AG04449 (cell line): ENCODE measurements around the gene PYGB.

Experiments used
- CTCF ChIA-PET: fragments of 350-600 bp; formaldehyde crosslinking; extraction: SDS; loops from one replicate; lab custom pipeline; 2021; ENCODE audit warnings: antibody characterized with exemption; lab: Yijun Ruan, JAX
- POLR2A ChIA-PET: fragments of 400-600, 350-600 bp; formaldehyde crosslinking; extraction: SDS; loops from one replicate; lab custom pipeline; 2020; ENCODE audit warnings: antibody characterized with exemption, inconsistent platforms; lab: Yijun Ruan, JAX
- DNase-seq: peaks from one replicate; pipeline ENCODE4 v3.0.0-alpha.2; 2010; ENCODE audit warnings: low read depth, low spot score
- H3K4me3 ChIP-seq: 2 replicates; pipeline ENCODE4 v1.5.1; 2011; ENCODE audit warnings: low read depth, mild to moderate bottlenecking, control low read depth, low read length
- TF ChIP-seq, protein P1 (sequence below): IDR thresholded peaks from one replicate; pipeline ENCODE4 v1.5.1; 2011; ENCODE audit warnings: mild to moderate bottlenecking, moderate library complexity, low read length, control low read depth, inconsistent platforms; ENCODE audit not compliant: insufficient read depth; ENCODE audit errors: missing control alignments

PYGB gene

DNA sequence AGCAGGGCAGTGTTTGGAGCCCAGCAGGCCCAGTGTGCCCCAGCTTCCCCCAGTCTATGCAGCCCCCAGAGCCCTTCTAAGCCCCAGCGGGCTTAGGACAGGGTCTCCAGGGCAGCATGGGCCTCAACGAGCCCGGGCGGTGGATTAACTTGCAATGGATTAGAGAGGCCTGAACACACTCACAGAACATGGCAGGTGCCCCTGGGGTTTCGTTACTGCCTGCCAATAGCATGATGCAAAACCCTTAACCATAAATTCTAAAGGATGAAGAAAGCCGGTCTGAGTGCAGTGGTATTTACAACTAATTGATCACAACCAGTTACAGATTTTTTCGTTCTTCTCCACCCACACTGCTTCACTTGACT lies 33.5 kb upstream of the PYGB start:
- ChIA-PET POLR2A (no interaction called here), CTCF (interaction anchor here (1.0 kb wide), 1 partner anchor 36 kb away, joined by 4 read pairs; no protein-coding TSS in a partner anchor)
- H3K4me3 ChIP-seq, result no peak overlapping the region
- no peak for DNase-seq
- TF ChIP-seq, protein P1, sequence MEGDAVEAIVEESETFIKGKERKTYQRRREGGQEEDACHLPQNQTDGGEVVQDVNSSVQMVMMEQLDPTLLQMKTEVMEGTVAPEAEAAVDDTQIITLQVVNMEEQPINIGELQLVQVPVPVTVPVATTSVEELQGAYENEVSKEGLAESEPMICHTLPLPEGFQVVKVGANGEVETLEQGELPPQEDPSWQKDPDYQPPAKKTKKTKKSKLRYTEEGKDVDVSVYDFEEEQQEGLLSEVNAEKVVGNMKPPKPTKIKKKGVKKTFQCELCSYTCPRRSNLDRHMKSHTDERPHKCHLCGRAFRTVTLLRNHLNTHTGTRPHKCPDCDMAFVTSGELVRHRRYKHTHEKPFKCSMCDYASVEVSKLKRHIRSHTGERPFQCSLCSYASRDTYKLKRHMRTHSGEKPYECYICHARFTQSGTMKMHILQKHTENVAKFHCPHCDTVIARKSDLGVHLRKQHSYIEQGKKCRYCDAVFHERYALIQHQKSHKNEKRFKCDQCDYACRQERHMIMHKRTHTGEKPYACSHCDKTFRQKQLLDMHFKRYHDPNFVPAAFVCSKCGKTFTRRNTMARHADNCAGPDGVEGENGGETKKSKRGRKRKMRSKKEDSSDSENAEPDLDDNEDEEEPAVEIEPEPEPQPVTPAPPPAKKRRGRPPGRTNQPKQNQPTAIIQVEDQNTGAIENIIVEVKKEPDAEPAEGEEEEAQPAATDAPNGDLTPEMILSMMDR, result no peak

DNA sequence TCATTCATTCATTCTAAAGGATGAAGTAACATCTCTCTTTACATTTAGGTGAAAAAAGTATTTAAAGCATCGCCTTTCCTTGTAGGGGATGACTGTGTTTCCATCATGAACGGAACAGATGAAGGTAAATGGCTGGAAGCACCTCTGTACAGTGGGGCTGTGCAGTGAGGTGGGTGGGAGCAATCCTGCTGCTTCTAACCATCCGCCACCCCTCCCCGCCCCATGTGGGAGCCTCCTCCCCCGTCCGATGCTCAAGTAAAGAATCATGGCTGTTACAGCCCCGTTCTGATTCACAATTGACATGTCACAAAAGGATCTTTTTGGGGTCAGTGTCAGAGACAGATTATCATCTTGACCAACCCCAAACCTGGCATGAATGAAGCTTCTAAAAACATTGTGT lies 33.1 kb upstream of the PYGB start:
- H3K4me3 ChIP-seq, result no peak overlapping the region
- ChIA-PET CTCF (interaction anchor here (0.9 to 1.0 kb wide), 2 partner anchors 11 to 36 kb away, joined by 3 to 4 read pairs; no protein-coding TSS in a partner anchor), POLR2A (no interaction called here)
- TF ChIP-seq, protein P1, result no peak
- no peak for DNase-seq

DNA sequence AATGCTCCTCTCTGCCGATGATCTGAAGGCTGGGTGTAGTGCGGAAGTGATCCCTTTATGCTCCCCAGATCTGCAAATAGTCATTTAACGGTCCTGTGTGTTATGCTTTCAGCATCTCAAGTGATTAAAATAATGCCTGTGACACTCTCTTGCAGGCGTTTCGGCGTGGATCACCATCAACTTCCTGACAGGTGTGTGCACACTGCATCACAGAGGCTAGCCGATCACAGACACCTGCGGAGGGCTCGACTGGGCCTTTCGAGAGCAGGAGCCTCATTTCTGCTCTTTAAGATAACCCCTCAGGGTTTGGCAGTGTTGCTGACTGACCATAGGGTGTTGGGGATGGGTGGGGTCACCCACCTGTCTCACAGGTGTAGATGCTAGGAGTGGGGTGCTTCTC lies 32.4 kb upstream of the PYGB start:
- CTCF ChIA-PET, result interaction anchor here (0.9 to 1.0 kb wide), 2 partner anchors 12 to 37 kb away, joined by 3 to 4 read pairs; no protein-coding TSS in a partner anchor
- H3K4me3 ChIP-seq, result no peak overlapping the region
- no peak for DNase-seq
- POLR2A ChIA-PET, result no interaction called here
- TF ChIP-seq, protein P1, result no peak

DNA sequence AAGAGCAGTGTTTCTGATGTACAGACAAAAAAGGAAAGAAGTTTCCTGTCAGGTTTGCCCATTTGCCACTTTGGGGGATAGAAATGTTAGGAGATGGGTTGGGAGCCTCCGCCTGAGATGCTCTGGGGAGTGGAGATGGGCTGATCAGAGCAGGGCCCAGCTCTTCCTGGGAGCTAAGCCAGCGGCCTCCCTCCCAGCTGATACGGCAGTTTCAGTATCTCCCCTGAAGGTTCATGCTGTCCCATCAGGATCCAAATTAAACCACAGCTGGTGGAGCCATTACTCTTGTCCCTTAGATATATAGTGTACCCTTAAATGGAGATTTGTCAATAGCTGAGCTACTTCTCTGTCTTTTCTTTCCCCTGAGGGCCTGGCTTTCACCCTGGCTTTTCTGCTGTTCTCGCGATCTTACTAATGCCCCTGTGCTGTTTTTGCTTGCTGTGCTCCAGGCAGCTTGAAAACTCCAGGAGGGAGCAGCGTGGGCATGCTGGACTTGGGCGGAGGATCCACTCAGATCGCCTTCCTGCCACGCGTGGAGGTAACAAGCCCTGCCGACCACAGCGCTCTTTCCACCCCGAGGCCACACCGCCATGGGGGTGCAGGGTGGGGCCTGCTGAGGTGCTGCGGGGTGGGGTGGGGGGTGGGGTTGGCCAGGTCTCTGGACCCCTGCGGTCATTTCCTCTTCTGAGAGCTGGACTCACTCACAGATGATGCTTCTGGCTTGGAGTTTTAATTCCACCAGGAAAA lies 31.5 kb upstream of the PYGB start:
- CTCF ChIA-PET, result interaction anchor here (2.0 kb wide), 1 partner anchor 13 kb away, joined by 5 read pairs; no protein-coding TSS in a partner anchor
- H3K4me3 ChIP-seq, result no peak overlapping the region
- POLR2A ChIA-PET, result no interaction called here
- no peak for DNase-seq
- TF ChIP-seq, protein P1, result no peak

DNA sequence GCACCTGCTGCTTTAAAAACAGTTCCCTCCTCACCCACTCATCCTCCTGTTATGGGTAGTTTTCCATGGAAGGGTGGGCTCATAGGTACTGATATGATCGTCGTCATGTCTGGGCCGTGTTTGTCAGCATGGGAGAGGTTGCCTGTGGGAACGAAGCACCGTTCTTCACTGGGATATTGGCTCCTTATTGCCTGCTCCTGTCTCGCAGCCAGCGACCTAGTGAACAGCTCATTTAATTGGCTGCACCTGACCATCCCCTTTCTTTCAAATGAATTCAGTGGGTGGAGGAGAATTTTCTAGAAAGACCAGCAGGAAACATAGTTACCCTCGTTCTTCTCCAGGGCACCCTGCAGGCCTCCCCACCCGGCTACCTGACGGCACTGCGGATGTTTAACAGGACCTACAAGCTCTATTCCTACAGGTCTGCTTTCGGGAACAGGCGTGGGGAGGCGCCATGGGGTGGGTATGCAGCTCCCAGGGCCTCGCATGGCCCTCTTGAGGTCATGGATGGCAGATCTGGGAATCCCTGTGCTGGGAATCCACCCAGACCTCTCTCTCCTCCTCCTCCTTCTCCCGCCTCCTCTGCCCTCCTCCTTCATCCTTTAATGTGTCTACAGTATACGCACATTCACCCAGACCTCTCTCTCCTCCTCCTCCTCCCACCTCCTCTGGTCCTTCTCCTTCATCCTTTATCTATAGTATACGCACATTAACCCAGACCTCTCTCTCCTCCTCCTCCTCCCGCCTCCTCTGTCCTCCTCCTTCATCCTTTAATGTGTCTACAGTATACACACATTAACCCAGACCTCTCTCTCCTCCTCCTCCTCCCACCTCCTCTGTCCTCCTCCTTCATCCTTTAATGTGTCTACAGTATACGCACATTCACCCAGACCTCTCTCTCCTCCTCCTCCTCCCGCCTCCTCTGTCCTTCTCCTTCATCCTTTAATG lies 30.4 kb upstream of the PYGB start:
- no peak for DNase-seq
- H3K4me3 ChIP-seq, result no peak overlapping the region
- ChIA-PET POLR2A (no interaction called here), CTCF (interaction anchor here (1.6 to 2.0 kb wide), 2 partner anchors 14 to 182 kb away, joined by 5 read pairs; no protein-coding TSS in a partner anchor)
- TF ChIP-seq, protein P1, result no peak

DNA sequence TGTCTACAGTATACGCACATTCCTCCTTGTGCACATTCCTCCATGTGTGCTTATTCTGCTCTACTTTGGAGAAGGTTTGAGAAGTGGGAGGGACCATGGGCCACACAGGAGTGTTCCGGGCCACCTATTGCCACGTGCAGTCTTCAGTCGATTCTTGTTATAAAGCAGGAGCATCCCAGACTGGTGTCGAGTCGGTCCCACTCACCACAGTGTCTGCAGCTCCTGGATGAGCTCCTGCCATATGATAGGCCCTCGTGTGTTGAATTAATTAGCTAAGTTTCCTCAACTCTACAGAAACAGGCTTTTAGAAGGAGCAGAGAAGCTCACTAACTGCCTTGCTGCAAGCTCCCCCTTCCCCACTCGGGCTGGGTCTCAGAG lies 29.8 kb upstream of the PYGB start:
- TF ChIP-seq, protein P1, result no peak
- DNase-seq, result no peak
- POLR2A ChIA-PET, result interaction anchor here (0.7 kb wide), 1 partner anchor 11 kb away, joined by 5 read pairs; no protein-coding TSS in a partner anchor
- CTCF ChIA-PET, result interaction anchor here (1.6 to 2.0 kb wide), 2 partner anchors 15 to 181 kb away, joined by 5 read pairs; no protein-coding TSS in a partner anchor
- no peak overlapping the region for H3K4me3 ChIP-seq
